Jurkat, Clone E6-1 (cell line): ENCODE data around the gene FBXL15.
A peak's percentile ranks its signal among the peaks of the same experiment; 100 is the strongest.
"Not testable (repeated sequence)": the region's sequence is repeated elsewhere in the genome, so short reads cannot be mapped to it uniquely, and the experiment has no call there.

Experiments
- DNase-seq: peaks from one replicate; pipeline ENCODE4 v3.0.0-alpha.2; 2011; ENCODE audit warnings: low read depth, low spot score
- H3K4me3 ChIP-seq: 2 replicates; pipeline ENCODE4 v1.5.1; 2011; ENCODE audit warnings: mild to moderate bottlenecking, low read length, control low read depth, moderate library complexity

Gene FBXL15

DNA sequence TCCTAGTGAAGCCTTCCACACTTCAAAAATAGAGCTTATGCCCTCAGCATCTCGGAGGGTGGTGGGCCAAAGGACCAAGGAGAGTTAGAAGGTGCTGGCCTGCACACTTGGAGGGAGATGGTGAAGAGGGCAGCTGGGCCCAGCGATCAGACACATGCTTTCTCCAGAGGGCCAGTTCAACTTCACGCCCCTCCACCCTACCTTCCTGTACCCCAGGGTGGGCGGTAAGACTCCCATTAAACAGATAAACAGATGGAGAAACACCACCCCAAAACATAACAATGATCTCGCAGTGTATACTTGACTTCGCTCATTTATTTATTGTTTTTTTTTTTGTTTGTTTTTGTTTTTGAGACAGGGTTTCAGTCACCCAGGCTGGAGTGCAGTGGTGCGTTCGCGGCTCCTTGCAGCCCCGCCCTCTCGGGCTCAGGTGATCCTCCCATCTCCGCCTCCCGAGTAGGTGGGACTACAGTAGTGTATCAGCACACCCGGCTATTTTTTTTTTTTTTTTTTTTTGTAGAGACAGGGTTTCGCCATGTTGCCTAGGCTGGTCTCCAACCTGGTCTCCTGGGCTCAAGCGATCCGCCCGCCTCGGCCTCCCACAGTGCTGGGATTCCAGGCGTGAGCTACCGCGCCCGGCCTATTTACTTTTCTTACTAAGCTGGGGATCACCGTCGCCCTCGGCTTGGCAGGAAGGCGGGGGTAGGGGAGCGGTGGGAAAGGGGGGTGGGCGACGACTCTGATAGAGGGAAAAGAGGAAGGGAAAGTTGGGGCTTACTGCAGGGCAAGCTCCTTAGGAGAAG lies 28.9 kb downstream of the FBXL15 start:
- H3K4me3 ChIP-seq = peak overlapping the region; percentile 99
- DNase-seq = peak; percentile 87

- H3K4me3 ChIP-seq = peak overlapping the region; percentile 99
- DNase-seq = no peak
Measured at GRCh38 chr10:102450124-102450373, 29.4 kb downstream of the FBXL15 start.

GRCh38 chr10:102450374-102451104 lies 29.9 kb downstream of the FBXL15 start:
- peak overlapping the region; percentile 99 for H3K4me3 ChIP-seq
- DNase-seq = peak; percentile 87

DNA sequence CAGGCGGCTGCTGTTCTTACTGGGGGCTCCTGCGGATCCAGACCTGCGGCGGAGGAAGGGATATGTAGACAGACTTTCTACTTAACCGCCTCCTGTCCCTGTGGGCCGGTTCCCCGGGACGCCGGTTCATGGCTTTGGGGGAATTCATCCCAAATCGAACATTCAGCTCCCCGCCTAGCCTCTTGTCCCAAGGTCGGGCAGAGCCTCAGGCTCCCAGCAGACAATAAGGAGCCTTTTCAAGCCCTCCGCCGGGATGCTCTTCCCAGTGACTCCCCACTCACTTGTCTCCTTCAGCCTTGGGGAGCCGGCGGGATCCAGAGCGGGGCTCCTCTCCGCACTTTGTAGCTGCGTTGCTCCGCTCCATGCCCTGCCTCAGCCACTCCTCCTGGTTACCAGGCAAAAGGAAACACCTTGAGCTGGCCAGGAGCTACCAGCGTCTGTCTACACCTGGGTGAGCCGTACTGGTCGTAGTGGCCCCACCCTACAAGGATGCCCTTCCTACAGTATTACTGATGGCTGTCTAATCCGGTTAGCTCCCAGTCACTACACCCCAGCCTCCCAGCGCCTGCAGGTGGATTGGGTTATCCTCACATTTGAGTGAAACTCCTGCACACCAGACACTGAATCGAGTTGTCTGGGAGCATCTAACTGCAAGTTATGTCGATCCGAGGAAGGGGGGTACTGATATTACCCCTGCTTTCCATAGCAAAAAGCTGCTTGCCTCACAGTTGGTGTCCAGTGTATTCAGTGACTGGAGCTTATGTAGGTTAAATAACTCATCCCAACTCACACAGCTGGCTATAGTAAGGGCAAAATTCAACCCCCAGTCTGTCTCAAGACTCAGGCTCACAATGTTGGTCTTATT lies 30.7 kb downstream of the FBXL15 start, which contains the start of gene C10orf95:
Gene C10orf95 (minus strand): TSS at position 439 of the 865 bp plus-strand sequence. CDS start 450 bp downstream, outside the sequence.
- H3K4me3 ChIP-seq = peak within 1 kb of the TSS; percentile 99
- no peak for DNase-seq

- no peak overlapping the region for H3K4me3 ChIP-seq
- DNase-seq = no peak
Measured at GRCh38 chr10:102452672-102453340, 32.2 kb downstream of the FBXL15 start.

- no peak overlapping the region for H3K4me3 ChIP-seq
- no peak for DNase-seq
Measured at GRCh38 chr10:102453502-102453901, 32.9 kb downstream of the FBXL15 start.

DNA sequence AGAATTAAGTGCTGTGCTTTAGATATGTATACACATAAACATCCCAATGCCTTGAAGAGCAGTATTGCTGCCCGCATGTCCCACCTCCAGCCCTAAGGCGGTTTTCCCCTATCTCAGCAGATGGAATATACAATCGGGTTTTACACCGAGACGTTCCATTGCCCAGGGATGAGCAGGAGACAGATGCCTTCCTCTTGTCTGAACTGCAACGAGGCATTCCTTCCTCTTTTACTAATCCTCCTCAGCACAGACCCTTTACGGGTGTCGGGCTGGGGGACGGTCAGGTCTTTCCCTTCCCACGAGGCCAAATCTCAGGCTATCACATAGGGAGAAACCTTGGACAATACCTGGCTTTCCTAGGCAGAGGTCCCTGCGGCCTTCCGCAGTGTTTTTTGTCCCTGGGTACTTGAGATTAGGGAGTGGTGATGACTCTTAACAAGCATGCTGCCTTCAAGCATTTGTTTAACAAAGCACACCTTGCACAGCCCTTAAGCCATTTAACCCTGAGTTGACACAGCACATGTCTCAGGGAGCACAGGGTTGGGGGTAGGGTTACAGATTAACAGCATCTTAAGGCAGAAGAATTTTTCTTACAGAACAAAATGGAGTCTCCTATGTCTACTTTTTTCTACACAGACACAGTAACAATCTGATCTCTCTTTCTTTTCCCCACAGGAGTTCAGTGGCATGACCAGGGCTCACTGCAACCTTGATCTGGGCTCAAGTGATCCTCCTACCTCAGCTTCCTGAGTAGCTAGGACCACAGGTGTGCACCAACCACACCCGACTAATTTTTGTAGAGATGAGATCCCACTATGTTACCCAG lies 34.2 kb downstream of the FBXL15 start:
- DNase-seq, H3K4me3 ChIP-seq: not testable (repeated sequence)

- H3K4me3 ChIP-seq = no peak overlapping the region
- DNase-seq = no peak
Measured at GRCh38 chr10:102455893-102456471, 35.3 kb downstream of the FBXL15 start.

GRCh38 chr10:102457591-102458150 lies 37.0 kb downstream of the FBXL15 start:
- H3K4me3 ChIP-seq = no peak overlapping the region
- DNase-seq = no peak

DNA sequence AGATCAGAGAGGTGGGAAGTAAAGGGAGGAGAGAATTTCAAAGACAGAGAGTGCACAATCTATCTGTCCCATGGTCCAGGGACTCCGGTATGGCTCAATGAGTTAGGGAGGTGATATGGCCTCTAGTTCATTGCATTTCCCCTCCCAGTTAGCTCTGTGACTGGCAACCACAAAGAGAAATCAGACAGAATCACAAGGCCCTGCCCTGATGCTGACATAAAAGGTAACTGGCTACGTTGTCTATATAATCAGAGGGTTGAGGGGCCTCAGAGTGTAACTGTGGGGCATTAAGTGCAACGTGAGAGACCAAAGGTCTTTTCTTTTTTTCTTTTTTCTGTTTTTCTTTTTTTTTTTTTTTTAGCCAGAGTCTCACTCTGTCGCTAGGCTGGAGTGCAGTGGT lies 38.0 kb downstream of the FBXL15 start:
- no peak overlapping the region for H3K4me3 ChIP-seq
- no peak for DNase-seq

DNA sequence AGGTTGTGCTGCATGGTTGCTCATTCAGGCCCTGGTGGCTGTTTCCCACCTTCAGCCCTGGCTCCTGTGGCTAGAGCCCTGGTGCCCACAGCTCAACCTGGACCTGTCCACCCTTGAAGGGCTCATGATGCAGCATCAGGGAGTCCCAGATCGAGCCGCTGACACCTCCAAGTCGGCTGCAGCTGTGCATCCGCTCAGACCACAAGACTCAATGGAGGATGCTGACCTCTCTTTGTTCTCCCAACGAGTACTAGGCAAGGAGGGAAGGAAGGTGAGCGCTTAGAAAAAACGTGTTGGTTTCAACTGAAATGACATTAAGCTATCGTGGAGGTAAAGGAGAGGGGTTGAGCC lies 40.2 kb downstream of the FBXL15 start:
- H3K4me3 ChIP-seq = peak overlapping the region; percentile 86
- no peak for DNase-seq

DNA sequence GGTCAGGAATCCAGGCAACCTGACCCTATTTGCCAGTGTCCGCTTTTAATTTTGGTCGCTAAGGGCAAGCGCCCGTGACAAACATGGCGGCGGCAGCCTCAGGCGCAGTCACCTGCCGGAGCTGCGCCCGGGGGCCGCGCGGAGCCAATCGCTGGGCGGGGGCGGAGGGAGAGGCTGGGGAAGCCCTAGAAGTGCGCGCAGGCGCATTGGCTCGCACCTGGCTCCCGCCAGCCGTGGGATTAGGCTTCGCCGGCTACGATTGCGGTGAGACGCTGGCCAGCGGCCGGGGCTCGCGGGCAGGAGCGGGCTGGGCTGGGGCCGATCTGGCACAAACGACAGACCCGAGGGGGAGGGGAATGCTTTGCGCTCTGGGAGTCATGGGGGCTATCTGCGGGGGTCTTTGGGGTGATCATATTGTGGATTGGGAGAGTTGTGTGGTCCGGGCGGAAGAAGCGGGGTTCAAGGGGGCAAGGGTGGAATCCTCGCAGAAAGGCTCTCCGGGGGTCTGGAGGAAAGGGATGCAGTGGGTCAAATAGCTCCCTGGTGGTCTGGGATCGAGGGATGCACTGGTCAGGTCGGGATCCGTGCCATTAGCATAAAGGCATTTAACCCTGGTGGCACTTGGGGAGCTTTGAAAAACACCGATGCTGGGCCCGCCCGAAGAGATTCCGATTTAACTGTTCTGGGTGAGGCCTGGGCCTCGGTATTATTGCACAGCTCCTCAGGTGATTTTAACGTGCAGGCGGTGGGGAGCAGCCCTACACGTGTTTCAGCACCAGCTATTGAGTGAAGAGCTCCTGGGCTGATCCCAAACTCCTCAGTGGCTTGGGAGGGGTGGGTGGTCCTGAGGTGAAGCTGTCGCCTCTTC lies 40.8 kb downstream of the FBXL15 start:
- DNase-seq = peak; percentile 75
- H3K4me3 ChIP-seq = peak overlapping the region; percentile 86

GRCh38 chr10:102462512-102463054 lies 41.9 kb downstream of the FBXL15 start:
- H3K4me3 ChIP-seq = no peak overlapping the region
- no peak for DNase-seq

- no peak overlapping the region for H3K4me3 ChIP-seq
- DNase-seq = no peak
Measured at GRCh38 chr10:102463983-102464382, 43.3 kb downstream of the FBXL15 start.

DNA sequence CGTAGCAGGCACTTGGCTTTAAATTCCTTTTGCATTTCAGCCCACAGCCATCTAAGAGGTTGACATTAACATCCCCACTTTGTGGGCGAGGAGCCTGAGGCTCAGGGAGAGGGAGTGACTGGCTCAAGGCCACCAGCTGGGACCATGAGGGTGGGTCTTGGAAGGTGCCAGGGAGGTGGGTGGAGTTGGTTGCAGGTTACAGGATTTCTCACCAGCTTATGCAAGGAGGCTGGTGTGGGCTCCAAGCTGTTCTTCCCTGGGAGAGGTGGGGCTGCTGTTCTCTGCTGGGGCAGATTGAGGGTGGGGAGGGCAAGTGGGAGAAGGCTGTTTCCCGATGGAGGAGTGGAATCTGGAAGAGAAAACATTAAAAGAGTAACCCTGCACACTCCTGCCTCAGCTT lies 44.8 kb downstream of the FBXL15 start:
- no peak overlapping the region for H3K4me3 ChIP-seq
- DNase-seq = no peak

- no peak overlapping the region for H3K4me3 ChIP-seq
- DNase-seq = no peak
Measured at GRCh38 chr10:102467318-102467717, 46.7 kb downstream of the FBXL15 start.

DNA sequence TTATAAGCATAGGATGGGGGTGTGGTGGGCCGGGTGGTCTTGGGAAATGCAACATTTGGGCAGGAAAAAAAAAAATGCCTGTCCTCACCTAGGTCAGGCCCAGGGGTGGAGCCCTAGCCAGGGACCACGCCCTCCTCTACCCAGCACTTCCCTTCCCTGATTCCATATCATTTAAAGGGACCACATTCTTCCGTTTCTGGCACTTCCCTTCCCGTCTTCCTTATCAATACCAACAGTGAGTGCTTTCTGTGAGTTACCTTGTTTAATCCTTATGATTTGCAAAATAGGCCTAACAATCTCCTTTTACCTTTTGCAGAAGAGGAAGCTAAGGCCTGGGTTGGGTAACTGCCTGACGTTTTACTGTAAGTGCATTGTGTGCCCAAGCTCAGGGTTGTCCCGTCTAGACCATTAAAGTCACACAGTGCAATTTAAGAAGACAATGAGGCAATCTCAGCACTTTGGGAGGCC lies 47.4 kb downstream of the FBXL15 start:
- no peak overlapping the region for H3K4me3 ChIP-seq
- no peak for DNase-seq
